ENCODE data around the gene ARF1. TPM values are rescaled to one million over a fixed set of nuclear protein-coding genes. Genes with fewer than 3 reads are reported as not detected.

Gene ARF1
- total RNA-seq, result 486 and 543 TPM in 2 replicates

DNA sequence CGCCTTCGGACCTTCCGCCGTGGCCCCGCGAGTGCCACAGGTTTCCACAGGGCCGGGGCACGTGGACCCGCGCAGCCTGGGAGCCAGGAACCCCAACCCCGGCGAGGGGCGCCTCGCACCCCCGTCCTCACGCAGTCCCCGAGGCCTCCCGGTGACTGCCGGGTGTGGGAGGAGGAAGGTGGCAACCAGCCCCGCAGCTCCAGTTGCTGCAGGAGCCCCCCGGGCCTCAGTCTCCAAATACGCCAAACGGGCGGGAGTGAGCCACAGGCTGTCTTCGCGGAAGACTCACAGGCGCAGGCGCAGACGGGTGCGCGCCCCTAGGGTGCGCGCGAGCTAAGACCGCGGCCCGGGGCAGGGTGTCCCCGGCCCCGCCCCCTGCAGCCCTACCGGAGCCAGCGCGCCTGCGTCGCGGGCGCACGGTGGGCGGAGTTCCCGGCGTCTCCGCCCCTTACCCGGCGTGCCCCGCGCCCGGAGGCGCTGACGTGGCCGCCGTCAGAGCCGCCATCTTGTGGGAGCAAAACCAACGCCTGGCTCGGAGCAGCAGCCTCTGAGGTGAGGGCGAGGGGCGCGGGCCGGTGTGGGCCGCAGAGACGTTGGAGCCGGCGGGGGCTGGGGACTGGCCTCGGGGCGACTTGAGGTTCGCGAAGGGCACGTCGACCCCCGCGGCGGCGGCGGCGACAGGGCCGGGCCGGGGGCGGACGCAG is at the start of gene ARF1:
ARF1 (plus strand) TSS at position 495 of the 704 bp plus-strand sequence. CDS start 14,407 bp downstream, outside the sequence.

GRCh38 chr1:228102791-228103620 is 20.5 kb downstream of the ARF1 start, which contains the start of gene C1orf35:
C1orf35 (minus strand) TSS chr1:228103325; CDS start chr1:228103227, 98 bp downstream.

DNA sequence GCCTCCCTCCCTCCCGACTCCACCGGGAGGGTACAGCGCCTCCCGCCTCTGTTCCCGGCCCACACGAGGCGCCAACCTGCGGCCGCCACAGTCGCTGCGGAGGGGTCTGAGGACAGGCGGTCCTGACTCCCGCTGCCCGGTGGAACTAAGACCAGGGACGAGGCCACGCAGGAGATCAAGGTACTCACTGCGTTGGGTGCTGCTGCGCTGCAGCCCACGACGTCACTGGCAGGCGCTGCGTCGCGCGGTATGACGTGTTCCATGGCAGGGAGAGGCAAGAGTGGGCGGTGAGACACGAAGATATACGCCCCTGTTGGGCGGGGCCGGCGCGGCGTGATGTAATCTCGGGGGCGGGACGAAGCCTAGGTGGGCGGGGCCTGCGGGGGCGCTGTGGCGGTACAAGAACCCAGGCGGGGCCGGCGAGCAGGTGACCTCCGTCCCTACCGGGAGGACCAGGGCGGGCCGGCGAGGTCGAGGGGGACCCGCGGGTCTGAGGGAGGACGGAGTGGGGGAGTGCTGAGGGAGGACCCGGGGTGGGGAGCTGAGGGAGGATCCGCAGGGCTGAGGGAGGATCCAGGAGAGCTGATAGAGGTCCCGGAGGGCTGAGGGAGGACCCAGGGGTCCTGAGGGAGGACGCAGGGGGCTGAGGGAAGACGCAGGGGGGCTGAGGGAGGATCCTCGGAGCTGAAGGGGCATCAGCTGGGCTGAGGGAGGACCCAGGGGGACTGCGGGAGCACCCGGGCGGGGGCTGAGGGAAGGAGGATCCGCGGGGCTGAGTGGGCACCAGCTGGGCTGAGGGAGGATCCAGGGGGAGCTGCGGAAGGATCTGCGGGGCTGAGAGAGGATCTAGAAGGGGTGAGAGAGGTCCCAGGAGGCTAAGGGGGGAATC is 26.8 kb downstream of the ARF1 start, which contains the start of gene MRPL55:
MRPL55 (minus strand) TSS at position 227 of the 889 bp plus-strand sequence. CDS start 1,039 bp downstream, outside the sequence.

GRCh38 chr1:228139931-228140723 is 57.6 kb downstream of the ARF1 start, which contains the start of gene GUK1:
GUK1 (plus strand) TSS chr1:228140279; CDS start chr1:228140303, 24 bp downstream.

Other genes with a start within 250 kb of the ARF1 start
- 0.65 and 4.3 TPM in 2 replicates for gene WNT9A, start 134.8 kb upstream of the ARF1 start, total RNA-seq
- gene WNT3A, start 75.7 kb upstream of the ARF1 start, total RNA-seq, result not detected in 2 replicates
- 10.4 and 13.2 TPM in 2 replicates for gene C1orf35, start 20.6 kb downstream of the ARF1 start, total RNA-seq
- gene MRPL55, start 26.6 kb downstream of the ARF1 start, total RNA-seq, result 98.6 and 142 TPM in 2 replicates
- gene GUK1, start 57.6 kb downstream of the ARF1 start, total RNA-seq, result 291 and 331 TPM in 2 replicates
- gene GJC2, start 67.2 kb downstream of the ARF1 start, total RNA-seq, result 0.16 and 0.51 TPM in 2 replicates
- gene IBA57, start 83.1 kb downstream of the ARF1 start, total RNA-seq, result 2.4 and 3.0 TPM in 2 replicates
- 3.7 and 17.7 TPM in 2 replicates for gene OBSCN, start 125.3 kb downstream of the ARF1 start, total RNA-seq